ENCODE data around the gene FCN1.

FCN1 gene

GRCh38 chr9:134899818-134900217 is 17.9 kb downstream of the FCN1 start:
- H3K4me1 ChIP-seq (ENCODE audit: insufficient read depth, low read length) = no peaks in the 10 kb centered on the region
- H3K36me3 ChIP-seq (ENCODE audit: insufficient read depth, low read length) = no peaks in the 10 kb centered on the region; the same call in 1 of the 2 replicates
- no peak overlapping the region for H3K9ac ChIP-seq (ENCODE audit: low read depth, low read length)
- H3K9me3 ChIP-seq (ENCODE audit: control insufficient read depth, insufficient read depth, low read length) = no peaks in the 10 kb centered on the region

GRCh38 chr9:134899168-134899567 is 18.5 kb downstream of the FCN1 start:
- Histone ChIP-seq H3K9me3 (ENCODE audit: control insufficient read depth, insufficient read depth, low read length) (no peaks in the 10 kb centered on the region), H3K4me1 (ENCODE audit: insufficient read depth, low read length) (no peaks in the 10 kb centered on the region), H3K36me3 (ENCODE audit: insufficient read depth, low read length) (no peaks in the 10 kb centered on the region; the same call in 1 of the 2 replicates), H3K9ac (ENCODE audit: low read depth, low read length) (no peak overlapping the region)

GRCh38 chr9:134898319-134898718 is 19.4 kb downstream of the FCN1 start:
- H3K4me1 ChIP-seq (ENCODE audit: insufficient read depth, low read length) = no peaks in the 10 kb centered on the region
- H3K9me3 ChIP-seq (ENCODE audit: control insufficient read depth, insufficient read depth, low read length) = no peaks in the 10 kb centered on the region
- no peaks in the 10 kb centered on the region; the same call in 1 of the 2 replicates for H3K36me3 ChIP-seq (ENCODE audit: insufficient read depth, low read length)
- no peak overlapping the region for H3K9ac ChIP-seq (ENCODE audit: low read depth, low read length)

GRCh38 chr9:134897584-134898170 is 20.0 kb downstream of the FCN1 start:
- Histone ChIP-seq H3K36me3 (ENCODE audit: insufficient read depth, low read length) (no peaks in the 10 kb centered on the region; the same call in 1 of the 2 replicates), H3K9me3 (ENCODE audit: control insufficient read depth, insufficient read depth, low read length) (no peaks in the 10 kb centered on the region), H3K9ac (ENCODE audit: low read depth, low read length) (no peak overlapping the region), H3K4me1 (ENCODE audit: insufficient read depth, low read length) (no peaks in the 10 kb centered on the region)

GRCh38 chr9:134896834-134897583 is 20.7 kb downstream of the FCN1 start:
- Histone ChIP-seq H3K36me3 (ENCODE audit: insufficient read depth, low read length) (no peaks in the 10 kb centered on the region; the same call in 1 of the 2 replicates), H3K9ac (ENCODE audit: low read depth, low read length) (no peak overlapping the region), H3K4me1 (ENCODE audit: insufficient read depth, low read length) (no peaks in the 10 kb centered on the region), H3K9me3 (ENCODE audit: control insufficient read depth, insufficient read depth, low read length) (no peaks in the 10 kb centered on the region)

GRCh38 chr9:134895908-134896833 is 21.5 kb downstream of the FCN1 start:
- no peaks in the 10 kb centered on the region for H3K4me1 ChIP-seq (ENCODE audit: insufficient read depth, low read length)
- H3K9me3 ChIP-seq (ENCODE audit: control insufficient read depth, insufficient read depth, low read length) = no peaks in the 10 kb centered on the region
- no peaks in the 10 kb centered on the region; the same call in 1 of the 2 replicates for H3K36me3 ChIP-seq (ENCODE audit: insufficient read depth, low read length)
- H3K9ac ChIP-seq (ENCODE audit: low read depth, low read length) = no peak overlapping the region

GRCh38 chr9:134895567-134895907 is 22.2 kb downstream of the FCN1 start:
- H3K9ac ChIP-seq (ENCODE audit: low read depth, low read length) = no peak overlapping the region
- H3K4me1 ChIP-seq (ENCODE audit: insufficient read depth, low read length) = no peaks in the 10 kb centered on the region
- no peaks in the 10 kb centered on the region; the same call in 1 of the 2 replicates for H3K36me3 ChIP-seq (ENCODE audit: insufficient read depth, low read length)
- H3K9me3 ChIP-seq (ENCODE audit: control insufficient read depth, insufficient read depth, low read length) = no peaks in the 10 kb centered on the region

GRCh38 chr9:134895097-134895496 is 22.6 kb downstream of the FCN1 start:
- Histone ChIP-seq H3K9ac (ENCODE audit: low read depth, low read length) (no peak overlapping the region), H3K4me1 (ENCODE audit: insufficient read depth, low read length) (no peaks in the 10 kb centered on the region), H3K36me3 (ENCODE audit: insufficient read depth, low read length) (no peaks in the 10 kb centered on the region; the same call in 1 of the 2 replicates), H3K9me3 (ENCODE audit: control insufficient read depth, insufficient read depth, low read length) (no peaks in the 10 kb centered on the region)

- no peaks in the 10 kb centered on the region; the same call in 1 of the 2 replicates for H3K36me3 ChIP-seq (ENCODE audit: insufficient read depth, low read length)
- H3K9me3 ChIP-seq (ENCODE audit: control insufficient read depth, insufficient read depth, low read length) = no peaks in the 10 kb centered on the region
- no peaks in the 10 kb centered on the region for H3K4me1 ChIP-seq (ENCODE audit: insufficient read depth, low read length)
- no peak overlapping the region for H3K9ac ChIP-seq (ENCODE audit: low read depth, low read length)
These were observed 23.4 kb downstream of the FCN1 start for GRCh38 chr9:134894136-134894860.

GRCh38 chr9:134892820-134893420 is 24.8 kb downstream of the FCN1 start:
- Histone ChIP-seq H3K36me3 (ENCODE audit: insufficient read depth, low read length) (no peaks in the 10 kb centered on the region; the same call in 1 of the 2 replicates), H3K9me3 (ENCODE audit: control insufficient read depth, insufficient read depth, low read length) (no peaks in the 10 kb centered on the region), H3K4me1 (ENCODE audit: insufficient read depth, low read length) (no peaks in the 10 kb centered on the region), H3K9ac (ENCODE audit: low read depth, low read length) (no peak overlapping the region)

GRCh38 chr9:134892221-134892620 is 25.5 kb downstream of the FCN1 start:
- Histone ChIP-seq H3K4me1 (ENCODE audit: insufficient read depth, low read length) (no peaks in the 10 kb centered on the region), H3K36me3 (ENCODE audit: insufficient read depth, low read length) (no peaks in the 10 kb centered on the region; the same call in 1 of the 2 replicates), H3K9ac (ENCODE audit: low read depth, low read length) (no peak overlapping the region), H3K9me3 (ENCODE audit: control insufficient read depth, insufficient read depth, low read length) (no peaks in the 10 kb centered on the region)

GRCh38 chr9:134891713-134892112 is 26.0 kb downstream of the FCN1 start:
- Histone ChIP-seq H3K9ac (ENCODE audit: low read depth, low read length) (no peak overlapping the region), H3K4me1 (ENCODE audit: insufficient read depth, low read length) (no peaks in the 10 kb centered on the region), H3K9me3 (ENCODE audit: control insufficient read depth, insufficient read depth, low read length) (no peaks in the 10 kb centered on the region), H3K36me3 (ENCODE audit: insufficient read depth, low read length) (no peaks in the 10 kb centered on the region; the same call in 1 of the 2 replicates)

GRCh38 chr9:134891053-134891452 is 26.7 kb downstream of the FCN1 start:
- Histone ChIP-seq H3K9me3 (ENCODE audit: control insufficient read depth, insufficient read depth, low read length) (no peaks in the 10 kb centered on the region), H3K36me3 (ENCODE audit: insufficient read depth, low read length) (no peaks in the 10 kb centered on the region), H3K4me1 (ENCODE audit: insufficient read depth, low read length) (no peaks in the 10 kb centered on the region), H3K9ac (ENCODE audit: low read depth, low read length) (no peak overlapping the region)

- H3K4me1 ChIP-seq (ENCODE audit: insufficient read depth, low read length) = no peaks in the 10 kb centered on the region
- H3K9ac ChIP-seq (ENCODE audit: low read depth, low read length) = no peak overlapping the region
- H3K36me3 ChIP-seq (ENCODE audit: insufficient read depth, low read length) = no peaks in the 10 kb centered on the region
- H3K9me3 ChIP-seq (ENCODE audit: control insufficient read depth, insufficient read depth, low read length) = no peaks in the 10 kb centered on the region
These were observed 27.6 kb downstream of the FCN1 start for GRCh38 chr9:134890155-134890495.

Data from ES-I3 (cell line).